HG03457 (cell line): Measurements from ENCODE around the gene WNT7B.

Source experiments
- ATAC-seq: cut with Tn5 transposase; IDR thresholded peaks from one replicate; pipeline ENCODE4 v1.9.1; 2021; ENCODE audit warnings: moderate number of reproducible peaks; ENCODE audit not compliant: unreplicated experiment

WNT7B gene

DNA sequence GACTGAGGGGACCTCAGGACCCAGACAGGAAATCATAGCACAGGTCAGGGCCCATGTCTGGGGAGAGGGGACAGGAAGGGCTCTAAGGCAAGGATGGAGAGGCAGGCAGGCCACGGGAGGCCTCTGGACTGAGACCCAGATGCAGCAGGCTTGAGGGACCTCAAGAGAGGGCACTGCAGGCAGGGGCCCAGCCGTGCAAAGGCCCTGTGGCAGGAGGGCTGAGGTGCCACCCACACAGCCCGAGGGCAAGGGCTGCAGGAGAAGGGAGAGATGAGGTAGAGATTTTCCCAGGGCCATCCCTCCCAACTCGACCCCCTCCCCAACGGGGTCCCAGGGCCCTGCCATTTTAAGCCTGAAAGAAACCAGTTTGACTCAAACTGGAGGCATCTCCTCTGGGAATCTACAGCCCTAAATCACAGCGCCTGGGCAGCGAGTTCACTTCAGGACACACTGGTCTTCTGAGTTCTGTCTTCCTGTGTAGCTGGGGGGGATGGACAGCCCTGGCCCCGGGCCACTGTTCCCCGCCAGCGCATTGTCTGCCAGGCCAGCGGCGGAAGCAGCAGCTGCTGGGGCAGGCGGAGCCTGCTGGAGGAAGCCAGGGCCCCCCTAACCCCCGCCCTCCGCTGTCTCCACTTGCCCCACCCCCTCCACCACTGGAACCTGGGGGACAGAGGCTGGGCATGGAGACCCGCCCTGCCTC is 20.3 kb upstream of the WNT7B start:
- no peak for ATAC-seq

DNA sequence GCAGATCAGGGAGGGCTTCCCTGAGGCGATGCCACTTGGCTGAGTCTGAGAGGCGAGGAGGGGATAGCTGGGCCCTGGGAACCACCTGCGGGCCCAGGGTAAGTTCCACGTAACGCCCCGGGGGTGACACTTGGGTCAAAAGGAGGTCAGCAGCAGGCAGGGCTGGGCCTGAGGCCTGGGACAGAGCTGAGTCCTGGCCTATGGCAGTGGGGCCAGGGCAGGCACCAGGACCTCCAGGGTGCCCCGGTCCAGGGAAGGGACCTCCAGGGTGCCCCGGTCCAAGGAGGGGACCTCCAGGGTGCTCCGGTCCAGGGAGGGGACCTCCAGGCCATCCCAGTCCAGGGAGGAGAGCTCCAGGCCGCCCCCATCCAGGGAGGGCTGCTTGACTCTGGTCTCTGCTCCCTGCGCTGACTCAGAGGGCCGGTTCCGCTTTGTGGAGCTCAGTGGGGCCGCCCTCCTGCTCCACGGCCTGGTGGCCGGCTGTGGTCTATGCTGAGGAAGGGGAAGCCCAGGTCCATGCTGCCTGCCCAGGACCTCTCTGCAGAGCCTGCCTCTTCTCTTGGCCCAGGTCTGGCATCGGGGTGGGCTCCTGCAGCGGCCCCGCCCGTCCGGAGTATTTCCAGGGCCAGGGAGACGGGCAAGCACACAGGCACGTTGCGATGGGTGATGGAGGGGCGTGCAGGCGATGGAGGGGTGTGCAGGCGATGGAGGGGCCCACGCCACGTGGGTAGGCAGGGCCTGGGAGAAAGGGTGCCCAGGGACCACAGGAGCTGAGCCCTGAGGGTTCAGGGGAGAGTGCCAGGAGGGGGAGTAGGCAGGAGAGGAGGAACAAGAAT is 19.5 kb upstream of the WNT7B start:
- no peak for ATAC-seq

DNA sequence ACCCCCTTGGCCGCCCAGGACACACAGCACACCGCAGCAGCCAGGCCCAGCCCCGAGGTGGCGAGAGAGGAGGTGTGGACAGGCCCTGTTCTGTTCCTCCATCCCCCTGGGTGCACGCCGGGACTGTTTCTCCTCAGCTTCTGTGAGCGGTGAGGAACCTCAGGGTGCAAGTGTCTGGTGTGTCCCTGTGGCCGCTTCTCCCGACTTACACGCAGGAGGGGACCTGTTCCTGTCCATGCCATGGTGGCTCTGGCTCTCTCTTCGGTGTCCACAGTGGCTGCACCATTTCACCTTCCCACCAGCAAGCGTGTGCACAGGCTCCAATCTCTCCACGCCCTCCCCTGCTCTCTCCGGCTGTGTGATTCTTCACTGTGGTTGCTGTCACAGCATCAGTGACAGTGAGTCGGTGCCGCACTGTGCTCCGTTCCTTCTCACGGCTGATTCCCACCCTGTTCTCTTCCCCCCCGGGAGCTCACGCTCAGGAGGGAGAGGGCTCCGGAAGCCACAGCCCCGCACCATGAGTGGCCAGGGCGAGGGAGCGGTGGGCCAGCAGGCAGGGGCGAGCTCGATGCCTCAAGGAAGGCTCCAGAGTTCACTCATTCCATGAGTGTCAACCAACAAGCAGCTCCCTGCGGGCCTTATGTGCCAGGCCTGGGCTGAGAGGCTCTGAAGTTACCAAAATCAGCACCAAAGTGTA is 18.6 kb upstream of the WNT7B start:
- ATAC-seq: no peak

DNA sequence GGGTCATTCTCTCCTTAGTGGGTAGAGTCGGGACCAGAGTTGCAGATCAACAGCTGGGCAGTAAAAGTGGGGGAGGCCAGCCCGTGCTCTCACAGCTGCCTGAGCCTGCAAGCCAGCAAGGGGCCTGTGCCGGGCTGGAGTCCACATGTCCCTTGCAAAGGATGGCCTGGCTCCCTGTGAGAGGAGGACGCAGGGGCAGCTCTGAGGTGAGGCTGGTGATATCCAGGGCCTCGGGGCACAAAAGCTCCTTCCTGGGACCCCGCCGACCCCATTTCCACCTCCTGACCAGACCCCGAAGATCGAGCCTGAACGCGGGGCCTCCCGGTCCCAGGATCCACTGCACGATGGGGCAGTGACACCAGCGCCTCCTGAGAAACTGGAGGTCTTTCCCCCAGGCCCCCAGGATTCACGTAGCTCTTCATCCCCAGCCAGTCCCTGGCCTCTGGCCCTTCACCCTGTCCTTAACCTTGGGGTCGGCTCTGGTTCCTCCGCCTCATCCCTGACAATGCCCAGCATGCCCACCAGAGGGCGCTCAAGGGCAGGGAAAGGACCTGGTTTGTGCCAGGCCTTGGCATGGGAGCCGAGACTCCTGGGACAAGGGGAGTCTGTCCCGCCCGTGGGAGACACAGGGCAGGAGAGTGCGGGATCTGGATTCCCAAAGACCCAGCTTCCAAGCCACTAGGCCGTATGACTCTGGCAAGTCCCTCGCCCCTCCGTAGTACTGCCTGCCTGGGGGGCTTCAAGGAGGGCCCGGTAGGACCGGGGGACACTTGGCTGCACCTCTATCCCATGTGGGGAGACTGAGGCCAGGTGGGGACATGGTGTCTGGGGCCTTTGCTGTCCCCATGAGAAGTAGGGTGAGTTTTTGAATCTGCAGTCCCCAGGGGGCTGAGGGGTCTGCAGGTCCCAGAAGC is 17.8 kb upstream of the WNT7B start:
- no peak for ATAC-seq

DNA sequence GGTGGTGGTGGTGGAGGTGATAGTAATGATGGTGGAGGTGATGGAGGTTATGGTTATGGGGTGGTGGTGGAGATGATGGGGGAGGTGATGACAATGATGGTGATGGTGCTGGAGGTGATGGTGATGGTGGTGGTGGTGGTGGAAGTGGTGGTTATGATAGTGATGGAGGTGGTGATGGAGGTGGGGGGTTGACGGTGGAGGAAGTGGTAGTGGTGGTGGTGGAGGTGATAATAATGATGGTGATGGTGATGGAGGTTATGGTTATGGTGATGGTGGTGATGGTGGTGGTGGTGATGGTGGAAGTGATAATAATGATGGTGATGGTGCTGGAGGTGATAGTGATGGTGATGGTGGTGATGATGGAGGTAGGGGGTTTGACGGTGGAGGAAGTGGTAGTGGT is 16.9 kb upstream of the WNT7B start:
- no peak for ATAC-seq

DNA sequence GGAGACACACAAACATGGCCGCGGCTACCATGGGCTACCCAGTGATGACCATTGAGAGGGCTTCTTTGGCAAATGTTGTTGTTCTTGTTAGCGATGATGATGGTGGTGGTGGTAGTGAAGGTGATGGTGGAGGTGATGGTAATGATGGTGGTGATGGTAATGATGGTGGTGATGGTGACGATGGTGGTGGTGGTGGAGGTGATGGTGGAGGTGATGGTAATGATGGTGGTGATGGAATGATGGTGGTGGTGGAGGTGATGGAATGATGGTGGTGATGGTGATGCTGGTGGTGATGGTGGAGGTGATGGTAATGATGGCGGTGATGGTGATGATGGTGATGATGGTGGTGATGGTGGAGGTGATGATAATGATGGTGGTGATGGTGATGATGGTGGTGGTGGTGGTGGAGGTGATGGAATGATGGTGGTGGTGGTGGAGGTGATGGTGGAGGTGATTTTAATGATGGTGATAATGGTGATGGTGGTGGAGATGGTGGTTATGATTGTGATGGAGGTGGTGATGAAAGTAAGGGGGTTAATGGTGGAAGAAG is 16.3 kb upstream of the WNT7B start:
- ATAC-seq: no peak

DNA sequence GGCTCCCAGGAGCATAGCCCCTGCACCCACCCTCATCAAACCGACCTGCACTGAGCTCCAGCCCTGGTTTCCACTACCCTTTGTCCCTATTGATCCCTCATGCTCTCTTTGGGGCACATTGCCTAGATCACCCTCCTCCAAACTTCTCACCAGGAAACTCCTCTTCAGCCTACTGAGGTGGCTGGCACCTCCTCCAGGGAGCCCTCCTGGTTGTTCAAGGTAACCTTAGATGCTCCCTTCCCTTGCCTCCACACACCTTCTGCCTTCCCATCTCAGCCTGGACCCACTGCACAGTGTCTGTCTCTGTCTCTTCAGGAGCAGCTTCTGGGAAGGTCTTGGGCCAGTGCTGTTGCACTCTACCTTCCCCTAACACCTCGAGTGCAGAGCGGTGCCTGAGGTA is 15.8 kb upstream of the WNT7B start:
- ATAC-seq: no peak

DNA sequence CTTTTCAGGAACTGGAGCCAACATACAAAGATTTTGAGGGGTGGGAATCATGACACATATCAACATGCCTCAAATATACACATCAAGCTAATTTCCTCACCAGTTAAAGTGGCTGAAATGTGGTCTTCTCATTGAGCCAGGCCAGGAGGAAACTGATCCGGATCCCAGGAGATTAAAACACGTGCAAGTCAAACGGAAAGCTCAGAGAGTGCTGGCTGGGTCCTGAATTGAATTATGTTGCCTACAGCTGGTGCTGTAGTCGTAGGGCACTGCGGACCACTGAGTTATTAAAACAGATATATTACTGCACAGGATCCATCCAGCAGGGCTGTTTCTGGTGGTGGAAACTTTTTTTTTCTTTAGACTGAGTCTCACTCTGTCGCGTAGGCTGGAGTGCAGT is 14.1 kb upstream of the WNT7B start:
- no peak for ATAC-seq

DNA sequence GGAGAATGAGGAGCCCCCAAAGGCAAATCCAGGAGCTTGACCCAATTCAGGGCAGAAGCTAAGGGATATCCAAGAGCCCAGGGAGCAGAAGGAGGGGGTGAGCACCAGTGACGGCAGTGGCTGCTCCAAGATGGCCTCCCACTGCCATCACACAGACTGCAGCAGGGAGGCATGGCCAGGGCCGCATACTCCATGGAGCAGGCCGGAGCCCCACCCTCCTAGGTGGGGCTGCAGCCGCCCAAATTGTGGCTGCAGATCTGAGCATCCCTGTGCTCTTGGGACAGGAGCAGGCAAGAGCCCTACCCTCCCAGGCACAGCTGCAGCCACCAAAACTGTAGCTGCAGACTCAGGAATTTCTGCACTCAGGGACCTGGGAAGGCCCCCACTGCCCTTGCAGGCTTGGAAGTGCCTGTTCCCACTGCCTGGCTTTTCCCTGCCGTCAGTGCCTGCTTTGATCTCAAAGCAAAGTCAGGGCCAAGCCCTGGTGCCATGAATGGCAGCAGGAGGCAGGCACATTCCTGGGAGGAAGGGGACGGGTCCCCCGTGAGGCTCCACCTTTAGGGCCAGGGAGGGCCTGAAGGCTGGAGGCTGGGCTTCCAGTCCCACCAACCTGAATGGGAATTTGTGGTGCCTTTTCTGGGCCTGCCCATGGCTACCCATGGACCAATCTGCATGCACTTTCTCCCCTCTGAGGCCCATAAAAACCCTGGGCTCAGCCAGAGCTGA is 10.3 kb upstream of the WNT7B start:
- no peak for ATAC-seq

DNA sequence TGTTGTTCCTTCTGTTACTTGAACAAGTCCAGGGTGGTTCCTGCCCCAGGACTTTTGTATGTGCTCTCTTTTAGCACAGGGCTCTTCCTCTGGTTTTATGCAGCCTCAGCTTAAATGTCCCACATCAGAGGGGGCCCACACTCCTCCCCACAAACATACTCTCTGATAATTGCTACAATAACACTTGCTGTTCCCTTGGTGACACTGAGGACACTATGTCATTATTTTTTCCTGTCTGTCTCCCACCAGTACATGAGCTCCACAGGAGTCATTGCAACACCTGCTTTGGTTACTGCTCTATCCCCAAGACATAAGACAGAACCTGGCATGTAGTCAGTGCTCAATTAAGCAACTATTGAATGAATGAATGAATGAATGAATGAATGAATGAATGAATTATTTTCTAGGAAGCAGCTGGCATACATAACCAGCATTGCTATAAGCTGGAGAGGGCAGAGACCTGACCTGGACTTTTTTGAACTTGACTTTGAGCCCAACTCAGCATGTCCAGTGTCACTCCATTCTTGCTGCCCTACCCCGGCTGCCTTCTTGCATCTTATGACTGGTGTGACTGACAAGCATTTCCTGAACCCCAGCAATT is 7.5 kb upstream of the WNT7B start:
- no peak for ATAC-seq

DNA sequence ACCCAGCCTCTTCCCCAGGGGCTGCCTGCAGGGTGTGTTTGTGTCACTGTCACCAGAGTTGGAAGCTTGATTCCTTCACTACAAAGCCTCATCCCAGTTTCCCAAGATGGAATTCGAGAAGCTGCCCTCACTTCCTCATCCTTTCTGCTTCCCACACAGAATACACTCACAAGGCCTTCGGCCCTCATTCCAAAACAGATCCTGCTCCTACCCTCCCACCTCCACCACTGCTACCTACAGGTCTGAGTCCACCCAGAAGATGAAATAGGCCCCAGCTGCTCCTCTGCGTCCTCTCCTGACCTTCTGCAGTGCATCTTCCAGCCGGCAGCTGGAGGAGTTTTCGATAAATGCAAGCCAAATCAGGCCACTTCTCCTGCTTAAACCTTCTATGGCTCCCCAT is 6.8 kb upstream of the WNT7B start:
- no peak for ATAC-seq

DNA sequence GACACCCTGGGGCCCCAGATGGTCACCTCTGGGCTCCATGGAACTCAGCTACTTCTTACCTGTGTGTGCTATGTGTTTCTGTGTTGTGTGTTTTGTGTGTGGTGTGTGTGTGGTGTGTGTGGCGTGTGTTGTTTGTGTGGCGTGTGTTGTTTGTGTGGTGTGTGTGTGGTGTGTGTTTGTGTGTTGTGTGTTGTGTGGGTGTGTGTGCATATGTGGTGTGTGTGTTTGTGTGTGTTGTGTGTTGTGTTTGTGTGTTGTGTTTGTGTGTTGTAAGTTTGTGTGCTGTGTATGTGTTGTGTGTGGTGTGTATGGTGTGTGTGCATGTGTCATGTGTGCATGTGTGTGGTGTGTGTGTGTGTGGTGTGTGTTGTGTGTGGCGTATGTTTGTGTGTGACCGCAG is 3.8 kb upstream of the WNT7B start:
- no peak for ATAC-seq

DNA sequence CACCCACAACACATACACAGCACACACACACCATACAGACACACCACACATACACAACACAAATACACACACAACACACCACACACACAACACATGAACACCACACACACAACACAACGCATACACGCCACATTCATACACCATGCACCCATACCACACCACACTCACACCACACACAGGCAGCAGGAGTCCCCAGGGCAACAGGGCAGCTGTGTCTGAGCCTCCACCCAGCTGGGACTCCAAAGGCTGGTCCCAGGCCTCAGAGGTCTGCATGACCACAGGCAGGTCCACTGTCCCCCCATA is 3.3 kb upstream of the WNT7B start:
- ATAC-seq: no peak

DNA sequence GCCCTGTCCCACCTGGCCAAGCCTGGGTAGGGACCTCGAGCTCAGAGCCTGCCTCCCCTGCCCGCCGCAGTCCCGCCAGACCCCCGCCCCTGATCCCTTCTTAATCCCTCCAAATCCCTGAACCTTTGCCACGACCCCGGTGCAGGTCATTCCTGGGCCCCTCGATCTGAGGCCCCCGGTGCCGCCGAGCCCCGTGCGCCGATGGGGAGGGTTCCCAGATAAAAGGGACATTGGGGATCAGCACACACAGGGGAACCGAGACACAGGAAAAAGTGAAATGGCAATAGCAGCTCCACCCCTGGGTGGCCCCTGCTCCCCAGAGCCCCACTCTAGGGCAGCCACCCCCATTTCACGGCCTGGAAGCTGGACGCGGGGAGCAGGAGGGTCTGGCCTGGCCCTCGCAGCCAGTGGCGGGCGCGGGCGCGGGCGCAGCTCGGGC is 1.3 kb upstream of the WNT7B start:
- ATAC-seq: no peak

DNA sequence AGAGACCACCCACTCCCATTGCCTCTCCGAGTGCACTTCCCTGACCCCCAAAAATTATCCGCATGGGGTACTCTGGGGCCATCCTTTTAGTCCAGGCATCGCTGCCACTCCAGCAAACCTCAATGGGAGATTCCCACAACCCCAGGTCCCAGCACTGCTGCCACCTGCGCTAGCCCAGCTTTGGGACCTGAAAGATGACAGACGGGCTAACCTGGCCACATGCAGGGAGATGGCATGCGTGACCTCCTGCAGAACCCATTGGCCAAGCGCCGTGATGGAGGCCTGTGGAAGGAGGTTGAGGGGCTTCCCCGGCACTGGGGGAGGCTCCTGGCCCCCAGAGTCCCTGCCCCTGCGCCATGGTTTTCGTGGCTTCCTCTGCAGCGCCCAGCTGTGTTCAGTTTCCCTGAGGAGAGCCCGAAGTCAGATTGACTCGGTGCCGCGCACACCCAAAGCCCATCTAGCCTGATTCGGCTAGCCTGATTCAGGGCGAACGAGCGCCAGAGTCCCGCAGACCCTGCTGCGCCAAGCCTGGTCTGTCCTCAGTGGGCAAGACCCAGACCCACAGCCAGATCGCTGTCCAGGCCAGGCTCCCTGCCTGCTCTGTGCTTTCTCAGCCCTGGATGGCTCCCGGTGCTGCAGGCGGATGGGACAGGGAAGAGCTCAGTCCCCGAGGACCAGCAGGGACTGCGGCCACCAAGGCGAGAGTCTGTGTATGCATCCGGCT is 751 bp upstream of the WNT7B start:
- no peak for ATAC-seq

DNA sequence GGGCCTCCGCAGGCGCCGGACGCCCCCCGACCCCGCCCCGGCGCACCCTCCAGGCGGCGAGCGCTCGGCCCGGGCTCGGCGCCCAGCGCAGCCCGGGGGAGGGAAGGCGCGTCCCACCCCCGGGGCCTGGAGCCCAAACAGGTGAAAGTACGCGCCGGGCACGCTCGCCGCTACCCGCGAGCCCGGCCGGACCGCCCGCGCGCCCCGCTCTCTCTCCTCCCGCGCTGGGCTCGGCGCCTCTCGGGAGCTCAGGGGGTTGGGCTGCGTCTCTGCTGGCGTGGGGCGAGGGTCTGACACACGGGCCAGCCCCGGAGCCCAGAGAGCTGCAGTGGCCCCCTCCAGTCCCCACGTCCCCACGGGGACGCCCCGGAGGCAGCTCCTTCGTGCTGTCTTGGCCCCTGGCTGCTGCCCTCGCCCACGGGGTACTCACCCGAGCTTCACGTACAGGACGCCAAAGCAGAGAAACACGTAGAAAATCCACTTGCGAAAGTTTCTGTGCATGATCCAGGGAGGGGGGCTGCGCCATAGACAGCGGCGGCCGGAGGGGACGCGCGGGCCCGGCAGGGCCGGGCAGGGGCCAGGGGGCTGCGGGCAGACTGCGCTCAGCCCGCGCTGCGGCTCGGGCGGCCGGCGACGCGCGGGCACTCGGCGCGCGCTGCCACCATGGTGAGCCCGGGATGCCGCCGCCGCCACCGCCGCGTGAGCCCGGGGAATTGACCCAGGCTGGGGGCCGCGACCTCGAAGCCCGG is 534 bp downstream of the WNT7B start:
- ATAC-seq: no peak

DNA sequence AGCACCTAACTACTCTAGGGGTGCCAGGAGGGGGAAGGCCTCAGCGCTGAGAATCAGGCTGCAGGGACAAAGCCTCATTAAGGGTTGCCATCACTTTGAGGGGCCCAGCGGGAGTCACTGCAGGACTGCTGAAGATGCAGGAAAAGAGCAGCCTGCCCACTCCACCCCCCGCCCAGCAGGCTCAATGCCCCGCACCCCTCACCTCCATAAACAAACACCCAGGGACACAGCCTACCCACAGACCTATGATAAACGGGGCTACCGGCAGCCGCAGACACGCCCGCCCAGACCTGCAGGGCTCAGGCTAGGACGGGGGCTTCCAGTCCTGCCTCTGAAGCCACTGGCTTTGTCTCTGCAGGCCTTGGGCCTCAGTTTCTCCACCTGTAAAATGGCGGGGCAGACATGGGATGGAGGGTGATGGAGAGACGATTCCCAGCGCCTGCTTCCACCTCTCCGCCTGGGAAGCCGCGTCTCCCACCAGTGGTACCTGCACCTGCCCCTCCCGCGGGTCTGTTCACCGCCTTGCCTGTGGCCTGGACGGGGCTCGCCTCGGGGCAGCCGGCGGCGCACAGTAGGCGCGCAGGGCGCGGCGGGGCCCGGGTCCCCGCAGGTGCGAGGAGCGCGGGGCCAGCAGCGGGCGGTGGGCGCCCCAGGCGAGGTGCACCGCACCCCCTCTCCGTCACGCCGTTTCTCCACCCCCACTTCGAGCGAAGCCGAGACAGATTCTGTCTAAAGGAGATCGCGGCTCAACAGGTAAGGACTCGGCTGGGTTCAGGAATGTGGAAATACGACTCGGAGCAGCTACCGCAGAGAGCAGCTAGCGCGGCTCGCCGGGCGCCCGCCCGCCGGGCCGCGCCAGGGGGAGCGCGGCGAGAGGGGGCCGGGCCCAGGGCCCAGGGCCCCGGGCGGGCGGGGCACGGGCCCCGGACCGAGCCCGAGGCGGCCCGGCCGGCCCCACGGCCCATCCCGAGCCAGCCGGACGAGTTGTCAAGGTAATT is 1.5 kb downstream of the WNT7B start:
- no peak for ATAC-seq
